A549 (cell line): Measurements from ENCODE around the gene SIM2.

Experiments used
- CHD4 ChIP-seq: fragments of 200-600 bp; sonication (generic); IDR thresholded peaks from 2 replicates; pipeline ENCODE4 v1.6.1; 2016; ENCODE audit warnings: antibody characterized with exemption, mild to moderate bottlenecking, borderline replicate concordance
- EHMT2 ChIP-seq: fragments of 200-600 bp; sonication (generic); IDR thresholded peaks from 2 replicates; pipeline ENCODE4 v1.6.1; 2016; ENCODE audit warnings: antibody characterized with exemption, low read depth, mild to moderate bottlenecking, moderate library complexity
- HOXB5 ChIP-seq: fragments of 250-450 bp; sonication (Bioruptor Pico); IDR thresholded peaks from 2 replicates; pipeline ENCODE4 v1.5.0; 2020; ENCODE audit warnings: mild to moderate bottlenecking, moderate library complexity
- MYC ChIP-seq: IDR thresholded peaks from 2 replicates; pipeline ENCODE4 v1.6.1; 2012; ENCODE audit warnings: mild to moderate bottlenecking, inconsistent platforms, low read length, improper control_type of control experiment, borderline replicate concordance
- POLR2A ChIP-seq: IDR thresholded peaks from 2 replicates; pipeline ENCODE4 v1.6.1; 2012; ENCODE audit warnings: mild to moderate bottlenecking, low read length
- RAD21 ChIP-seq, 2 experiments: fragments of >200 bp in 1 of 2; sonication (Bioruptor Twin) in 1 of 2; formaldehyde crosslinking in 1 of 2; IDR thresholded peaks in 1 of 2; conservative IDR thresholded peaks in 1 of 2; 2 replicates in 1 of 2; 3 replicates in 1 of 2; pipeline ENCODE4 v1.6.1; 2012 to 2018; ENCODE audit warnings: inconsistent platforms in 1 of 2
- ZFP36 ChIP-seq: fragments of 450-650 bp; IDR thresholded peaks from 2 replicates; pipeline ENCODE4 v1.6.1; 2014; ENCODE audit warnings: borderline replicate concordance; ENCODE audit not compliant: partially characterized antibody
- TF ChIP-seq, protein P1 (sequence below): fragments of >200 bp; sonication (Bioruptor Twin); formaldehyde crosslinking; IDR thresholded peaks from 3 replicates; pipeline ENCODE4 v1.5.1; 2016
- TF ChIP-seq, protein P2 (sequence below): IDR thresholded peaks from 2 replicates; pipeline ENCODE4 v1.6.1; 2012
- TF ChIP-seq, protein P3 (sequence below): fragments of 450-650 bp; IDR thresholded peaks from 2 replicates; pipeline ENCODE4 v1.6.1; 2014; ENCODE audit warnings: antibody characterized with exemption

DNA sequence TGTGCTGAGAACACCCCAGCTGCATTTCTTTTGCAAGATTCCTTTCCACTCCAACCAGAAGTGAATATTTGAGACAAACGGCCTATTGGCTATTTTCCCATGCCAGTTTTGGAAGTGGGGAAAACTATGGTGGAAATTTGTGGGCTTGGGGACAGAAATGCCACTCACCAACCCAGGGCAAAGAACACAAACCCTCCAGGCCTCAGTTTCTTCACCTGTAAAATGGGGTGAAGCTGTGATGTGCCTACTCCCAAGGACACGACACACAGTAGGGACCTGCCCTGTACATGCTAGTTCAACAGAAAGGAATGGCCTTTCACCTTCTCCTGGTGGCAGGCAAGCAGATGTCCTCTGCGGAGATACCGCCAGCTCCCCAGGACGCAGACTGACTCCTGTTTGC lies 46.5 kb downstream of the SIM2 start:
- TF ChIP-seq, protein P1, sequence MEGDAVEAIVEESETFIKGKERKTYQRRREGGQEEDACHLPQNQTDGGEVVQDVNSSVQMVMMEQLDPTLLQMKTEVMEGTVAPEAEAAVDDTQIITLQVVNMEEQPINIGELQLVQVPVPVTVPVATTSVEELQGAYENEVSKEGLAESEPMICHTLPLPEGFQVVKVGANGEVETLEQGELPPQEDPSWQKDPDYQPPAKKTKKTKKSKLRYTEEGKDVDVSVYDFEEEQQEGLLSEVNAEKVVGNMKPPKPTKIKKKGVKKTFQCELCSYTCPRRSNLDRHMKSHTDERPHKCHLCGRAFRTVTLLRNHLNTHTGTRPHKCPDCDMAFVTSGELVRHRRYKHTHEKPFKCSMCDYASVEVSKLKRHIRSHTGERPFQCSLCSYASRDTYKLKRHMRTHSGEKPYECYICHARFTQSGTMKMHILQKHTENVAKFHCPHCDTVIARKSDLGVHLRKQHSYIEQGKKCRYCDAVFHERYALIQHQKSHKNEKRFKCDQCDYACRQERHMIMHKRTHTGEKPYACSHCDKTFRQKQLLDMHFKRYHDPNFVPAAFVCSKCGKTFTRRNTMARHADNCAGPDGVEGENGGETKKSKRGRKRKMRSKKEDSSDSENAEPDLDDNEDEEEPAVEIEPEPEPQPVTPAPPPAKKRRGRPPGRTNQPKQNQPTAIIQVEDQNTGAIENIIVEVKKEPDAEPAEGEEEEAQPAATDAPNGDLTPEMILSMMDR: no peak
- TF ChIP-seq EHMT2 (no peak), HOXB5 (CRISPR knock-in tag) (no peak), RAD21 (conservative IDR thresholded peaks at IDR 0.05 in 1 of 2, IDR thresholded peaks at IDR 0.05 in 1 of 2) (no peak), POLR2A (no peak), ZFP36 (no peak), MYC (no peak), CHD4 (no peak)
- TF ChIP-seq, protein P2, sequence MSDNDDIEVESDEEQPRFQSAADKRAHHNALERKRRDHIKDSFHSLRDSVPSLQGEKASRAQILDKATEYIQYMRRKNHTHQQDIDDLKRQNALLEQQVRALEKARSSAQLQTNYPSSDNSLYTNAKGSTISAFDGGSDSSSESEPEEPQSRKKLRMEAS: no peak
- TF ChIP-seq, protein P3, sequence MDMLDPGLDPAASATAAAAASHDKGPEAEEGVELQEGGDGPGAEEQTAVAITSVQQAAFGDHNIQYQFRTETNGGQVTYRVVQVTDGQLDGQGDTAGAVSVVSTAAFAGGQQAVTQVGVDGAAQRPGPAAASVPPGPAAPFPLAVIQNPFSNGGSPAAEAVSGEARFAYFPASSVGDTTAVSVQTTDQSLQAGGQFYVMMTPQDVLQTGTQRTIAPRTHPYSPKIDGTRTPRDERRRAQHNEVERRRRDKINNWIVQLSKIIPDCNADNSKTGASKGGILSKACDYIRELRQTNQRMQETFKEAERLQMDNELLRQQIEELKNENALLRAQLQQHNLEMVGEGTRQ: no peak
